DOHH2 (cell line): Measurements from ENCODE around the gene ZCCHC17.

ENCODE experiments used
- CTCF ChIP-seq: fragments of 200-600 bp; sonication (generic); IDR thresholded peaks from one replicate; pipeline ENCODE4 v1.5.1; 2014; ENCODE audit warnings: antibody characterized with exemption, mild to moderate bottlenecking, low read depth, low read length; ENCODE audit not compliant: poor library complexity, severe bottlenecking
- EZH2phosphoT487 ChIP-seq: fragments of 200-600 bp; sonication (generic); IDR thresholded peaks from 2 replicates; pipeline ENCODE4 v1.6.1; 2017; ENCODE audit warnings: borderline replicate concordance, mild to moderate bottlenecking, antibody characterized with exemption, low read length, moderate library complexity, mixed read lengths

GRCh38 chr1:31324093-31324492 is 27.3 kb downstream of the ZCCHC17 start:
- TF ChIP-seq CTCF (no peak), EZH2phosphoT487 (no peak)
